Measurements from ENCODE around the gene ZAR1L. TPM values are rescaled to one million over a fixed set of nuclear protein-coding genes. Genes with fewer than 3 reads are reported as not detected.

ZAR1L gene
- total RNA-seq, 1 donor from 2014 or later = not detected

GRCh38 chr13:32259116-32259515 lies 56.0 kb downstream of the ZAR1L start:
- DNase-seq (ENCODE audit: low spot score in 2 of 2) = no peak
- no peak for FAIRE-seq

DNA sequence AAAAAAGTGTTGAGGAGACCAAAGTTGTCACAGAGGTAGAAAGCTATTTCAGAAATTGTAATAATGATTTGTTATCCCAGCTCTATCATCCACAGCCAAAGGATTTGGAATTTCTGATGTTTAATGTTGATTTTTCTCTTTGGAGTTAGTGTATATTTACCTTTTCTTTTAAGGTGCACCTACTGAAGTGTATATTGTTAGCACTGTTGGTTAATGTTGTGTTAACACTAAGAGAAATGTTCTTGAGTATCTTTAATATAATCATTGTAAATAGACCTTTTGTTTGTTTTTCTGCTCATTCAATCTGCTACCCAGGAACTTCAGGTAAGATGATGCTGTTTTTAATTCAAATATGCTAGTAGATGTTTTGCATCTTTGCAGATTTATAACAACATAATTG lies 57.5 kb downstream of the ZAR1L start:
- DNase-seq (ENCODE audit: low spot score in 2 of 2) (no peak), FAIRE-seq (no peak)

DNA sequence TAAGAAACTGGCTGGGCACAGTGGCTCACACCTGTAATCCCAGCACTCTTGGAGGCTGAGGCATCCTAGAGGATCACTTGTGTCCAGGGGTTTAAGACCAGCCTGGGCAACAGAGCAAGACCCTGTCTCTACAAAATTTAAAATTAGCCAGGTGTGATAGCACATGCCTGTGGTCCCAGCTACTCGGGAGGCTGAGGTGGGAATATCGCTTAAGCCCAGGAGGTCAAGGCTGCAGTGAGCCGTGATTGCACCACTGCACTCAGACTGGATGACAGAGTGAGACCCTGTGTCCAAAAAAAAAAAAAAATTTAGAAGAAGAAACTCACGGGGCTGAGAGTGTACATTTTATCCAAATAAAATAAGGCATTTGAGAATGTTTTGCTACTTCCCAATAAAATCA lies 58.9 kb downstream of the ZAR1L start:
- no peak for FAIRE-seq
- DNase-seq (ENCODE audit: low spot score in 2 of 2) = no peak

GRCh38 chr13:32255724-32256109 lies 59.4 kb downstream of the ZAR1L start:
- FAIRE-seq = no peak
- DNase-seq (ENCODE audit: low spot score in 2 of 2) = no peak

DNA sequence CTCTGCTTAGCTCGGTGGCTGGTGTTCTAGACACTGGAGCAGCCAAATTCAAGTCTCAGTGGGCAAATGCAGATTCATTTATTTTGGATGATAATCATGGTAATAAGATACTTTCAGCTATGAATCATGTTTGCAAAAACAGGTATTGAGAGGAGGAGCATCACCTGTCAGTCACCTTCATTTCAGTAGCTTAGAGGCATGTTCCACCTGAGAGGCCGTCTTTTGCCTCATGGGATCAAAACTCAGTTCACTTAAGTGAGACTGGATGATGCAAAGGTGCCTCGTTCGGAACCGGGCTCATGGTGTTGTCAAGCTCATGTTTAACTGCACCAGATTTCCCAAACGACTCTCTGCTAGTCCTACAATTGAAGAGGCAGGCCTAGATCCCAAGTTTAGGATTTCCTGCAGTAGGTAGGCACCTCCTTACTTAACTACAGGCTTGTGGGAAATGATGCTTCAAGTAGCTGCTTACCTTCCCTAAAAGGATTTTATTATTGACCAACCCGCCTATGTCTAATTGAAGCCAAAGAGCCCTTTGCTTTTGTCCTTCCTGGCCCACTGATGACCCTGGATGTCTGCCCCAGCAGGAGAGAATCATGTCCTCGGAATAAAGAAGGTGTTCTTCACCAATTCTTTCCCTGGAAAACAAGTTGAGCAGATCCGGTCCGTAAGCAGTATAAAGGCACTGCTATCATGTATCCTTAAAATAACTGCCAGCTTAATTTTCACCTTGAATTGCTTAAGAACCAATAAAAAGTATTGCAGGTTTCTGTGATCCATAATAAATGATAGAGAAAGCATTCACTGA lies 60.0 kb downstream of the ZAR1L start:
- DNase-seq (ENCODE audit: low spot score in 2 of 2) (no peak), FAIRE-seq (no peak)

- no peak for DNase-seq (ENCODE audit: low spot score in 2 of 2)
- FAIRE-seq = no peak
Measured at GRCh38 chr13:32254416-32254815, 60.7 kb downstream of the ZAR1L start.

- DNase-seq (ENCODE audit: low spot score in 2 of 2) (no peak), FAIRE-seq (no peak)
Measured at GRCh38 chr13:32253911-32254399, 61.2 kb downstream of the ZAR1L start.

Other genes starting within 250 kb of the ZAR1L start
- gene BRCA2, start 145 bp upstream of the ZAR1L start, total RNA-seq = 1.6 TPM
- gene N4BP2L1, start 112.8 kb upstream of the ZAR1L start, total RNA-seq = 8.2 TPM
- gene N4BP2L2, start 223.4 kb upstream of the ZAR1L start, total RNA-seq = 186 TPM